Breast epithelium (tissue), 4 donors: Measurements from ENCODE around the gene TRIM7. TPM values are rescaled to one million over a fixed set of nuclear protein-coding genes. Genes with fewer than 3 reads are reported as not detected.

ENCODE experiments used
- DNase-seq, 2 donors: peaks; one replicate each; pipeline ENCODE4 v3.0.0-alpha.2; 2019; ENCODE audit warnings: low spot score in 2 of 2
- H3K27ac ChIP-seq, 2 donors: fragments of 200-600 bp; sonication (generic) in 1 of 2; one replicate each; pipeline ENCODE4 v1.5.1; 2016 to 2019; ENCODE audit warnings: mild to moderate bottlenecking in 1 of 2
- H3K27me3 ChIP-seq, 2 donors: fragments of 200-600 bp; sonication (generic) in 1 of 2; one replicate each; pipeline versions ENCODE4 v1.5.1 to v1.6.0; 2017 to 2019; ENCODE audit warnings: control low read depth in 1 of 2, mild to moderate bottlenecking in 1 of 2
- H3K36me3 ChIP-seq: fragments of 200-600 bp; one replicate; pipeline ENCODE4 v1.5.1; 2019
- H3K4me1 ChIP-seq, 2 donors: fragments of 200-600 bp; sonication (generic); one replicate each; pipeline ENCODE4 v1.5.1; 2016 to 2019; ENCODE audit warnings: control low read depth in 1 of 2
- H3K4me3 ChIP-seq, 3 donors: fragments of 200-600 bp; sonication (generic); 1 replicate in 2 of 3; 2 replicates in 1 of 3; pipeline ENCODE4 v1.5.1; 2016 to 2019; ENCODE audit warnings: mild to moderate bottlenecking in 3 of 3, moderate library complexity in 2 of 3
- H3K9me3 ChIP-seq, 2 donors: fragments of 200-600 bp; sonication (generic) in 1 of 2; one replicate each; pipeline ENCODE4 v1.5.1; 2016 to 2019; ENCODE audit warnings: control low read depth in 1 of 2
- CTCF ChIP-seq, 3 donors: fragments of 450-650 bp; IDR thresholded peaks; one replicate each; pipeline ENCODE4 v1.5.1; 2016 to 2017; ENCODE audit warnings: antibody characterized with exemption in 3 of 3, mild to moderate bottlenecking in 3 of 3, moderate library complexity in 3 of 3
- POLR2A ChIP-seq: fragments of 450-650 bp; IDR thresholded peaks from one replicate; pipeline ENCODE4 v1.6.1; 2016; ENCODE audit warnings: antibody characterized with exemption, mild to moderate bottlenecking, moderate library complexity
- POLR2AphosphoS5 ChIP-seq, 3 donors: sonication (generic); formaldehyde crosslinking; IDR thresholded peaks; one replicate each; pipeline ENCODE4 v1.6.1; 2017; ENCODE audit warnings: antibody characterized with exemption in 3 of 3
- intact Hi-C: fragments of 100-400 bp; cut with DNase I; formaldehyde crosslinking; loops from one replicate; pipeline ENCODE4 v1.15.1; 2023; ENCODE audit warnings: low total_unique reads
- total RNA-seq, 3 donors: library from RNA; depleted of rRNA; stranded (reverse); fragments of >200 nt; gene quantifications; one replicate each; pipeline ENCODE4 v1.1.0, GENCODE V29; 2016

The TRIM7 gene
- total RNA-seq, 3 donors from 2014 or later: 0.29 to 5.4 (median 5.2) TPM

GRCh38 chr5:181239062-181239663 is 34.2 kb upstream of the TRIM7 start:
- Histone ChIP-seq H3K27me3 (no peaks in the 10 kb centered on the region), H3K9me3 (no peaks in the 10 kb centered on the region), H3K27ac (no peak overlapping the region), H3K36me3 (no peaks in the 10 kb centered on the region), H3K4me3 (no peak overlapping the region), H3K4me1 (no peaks in the 10 kb centered on the region)
- DNase-seq: no peak
- intact Hi-C loops: no loop called here
- TF ChIP-seq POLR2AphosphoS5 (IDR thresholded peaks at IDR 0.05): no peak
- no peak for TF ChIP-seq CTCF (IDR thresholded peaks at IDR 0.05)
- TF ChIP-seq POLR2A: no peak

DNA sequence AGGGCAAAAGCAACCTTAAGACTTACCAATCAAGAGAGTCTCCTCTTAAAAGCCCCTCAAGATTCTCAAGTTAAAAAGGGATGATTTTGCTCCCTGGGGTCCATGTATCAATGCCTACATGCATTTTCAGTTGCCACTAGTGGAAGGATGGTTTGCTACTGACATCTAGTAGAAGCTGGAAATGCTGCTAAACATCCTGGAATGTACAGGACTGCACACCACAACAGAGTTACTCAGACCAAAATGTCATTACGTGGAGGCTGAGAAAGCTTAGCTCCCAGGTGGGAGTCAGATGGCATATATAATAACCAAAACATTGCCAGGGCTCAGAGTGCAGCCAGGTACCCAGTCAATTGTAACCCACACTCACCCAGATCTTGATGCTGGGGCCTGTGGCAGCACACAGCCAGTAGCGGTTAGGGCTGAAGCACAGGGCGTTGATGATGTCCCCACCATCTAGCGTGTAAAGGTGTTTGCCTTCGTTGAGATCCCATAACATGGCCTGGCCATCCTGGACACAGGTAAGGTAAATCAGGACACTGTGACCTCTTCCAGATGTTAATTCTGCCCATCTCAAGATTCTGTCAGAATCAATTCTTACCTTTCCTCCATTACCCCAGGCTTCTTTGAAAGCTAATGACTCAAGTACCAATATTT is 32.9 kb upstream of the TRIM7 start:
- H3K27me3 ChIP-seq: no peaks in the 10 kb centered on the region
- TF ChIP-seq POLR2AphosphoS5 (IDR thresholded peaks at IDR 0.05) (no peak), POLR2A (no peak), CTCF (IDR thresholded peaks at IDR 0.05) (no peak)

DNA sequence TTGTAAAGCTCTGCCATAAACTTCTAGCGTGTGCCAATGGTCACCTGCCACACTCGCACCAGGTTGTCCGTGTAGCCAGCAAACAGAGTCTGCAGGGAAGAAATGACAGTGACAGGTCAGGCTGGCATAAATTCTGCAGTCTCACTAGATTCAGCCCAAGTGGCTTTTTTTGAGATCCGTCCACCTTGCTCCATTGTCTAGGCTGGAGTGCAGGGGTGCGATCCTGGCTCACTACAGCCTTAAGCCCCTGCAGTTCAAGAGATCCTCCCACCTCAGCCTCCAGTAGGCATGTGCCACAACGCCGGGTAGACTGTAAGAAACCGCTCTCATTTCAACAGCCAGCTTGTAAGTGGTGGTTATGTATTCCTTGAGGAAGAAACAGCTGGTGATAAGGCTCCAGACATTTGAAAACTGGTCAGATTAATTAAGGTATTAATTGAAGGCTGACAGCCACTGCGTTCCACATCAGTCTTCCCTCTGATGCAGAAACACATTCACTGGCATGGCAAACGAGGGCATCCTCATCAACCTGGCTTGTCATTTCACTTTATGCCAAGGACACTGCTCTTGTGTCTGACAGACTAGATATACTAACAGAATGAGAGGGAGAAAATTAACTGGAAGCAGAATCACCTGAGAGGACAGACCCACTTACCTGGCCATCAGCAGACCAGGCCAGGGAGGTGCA is 32.1 kb upstream of the TRIM7 start:
- H3K36me3 ChIP-seq: no peaks in the 10 kb centered on the region
- no peak for TF ChIP-seq POLR2AphosphoS5 (IDR thresholded peaks at IDR 0.05)

More for the DNA sequence above, 32.9 kb upstream of the TRIM7 start:
- DNase-seq: no peak
- no peaks in the 10 kb centered on the region for H3K9me3 ChIP-seq
- H3K4me1 ChIP-seq: no peaks in the 10 kb centered on the region
- no peak overlapping the region for H3K4me3 ChIP-seq
- intact Hi-C loops: no loop called here
- no peak overlapping the region for H3K27ac ChIP-seq
- no peaks in the 10 kb centered on the region for H3K36me3 ChIP-seq

GRCh38 chr5:181236471-181236870 is 31.5 kb upstream of the TRIM7 start:
- Histone ChIP-seq H3K4me3 (no peak overlapping the region), H3K36me3 (no peaks in the 10 kb centered on the region)

More for the DNA sequence above, 32.1 kb upstream of the TRIM7 start:
- Histone ChIP-seq H3K4me3 (no peak overlapping the region), H3K9me3 (no peaks in the 10 kb centered on the region), H3K4me1 (no peaks in the 10 kb centered on the region), H3K27ac (no peak overlapping the region), H3K27me3 (no peaks in the 10 kb centered on the region)
- no peak for DNase-seq
- intact Hi-C loops: no loop called here

More at GRCh38 chr5:181236471-181236870, 31.5 kb upstream of the TRIM7 start:
- no peak overlapping the region for H3K27ac ChIP-seq
- TF ChIP-seq POLR2AphosphoS5 (IDR thresholded peaks at IDR 0.05): no peak
- TF ChIP-seq POLR2A: no peak
- no peak for TF ChIP-seq CTCF (IDR thresholded peaks at IDR 0.05)
- DNase-seq: no peak
- no peaks in the 10 kb centered on the region for H3K27me3 ChIP-seq
- intact Hi-C loops: no loop called here
- no peaks in the 10 kb centered on the region for H3K4me1 ChIP-seq
- no peaks in the 10 kb centered on the region for H3K9me3 ChIP-seq
